Astrocyte (in vitro differentiated cells and primary cell): Measurements from ENCODE around the gene INPP5A. TPM values are rescaled to one million over a fixed set of nuclear protein-coding genes. Genes with fewer than 3 reads are reported as not detected.

Experiments
- DNase-seq: peaks from one replicate; pipeline ENCODE4 v3.0.0-alpha.2; 2010; ENCODE audit warnings: low read depth
- FAIRE-seq: peaks from 2 replicates; lab custom pipeline; 2011; peaks lifted over from hg19 to GRCh38; lab: Jason Lieb, UNC
- H2AFZ ChIP-seq: 2 replicates; pipeline ENCODE4 v1.6.0; 2012; ENCODE audit warnings: low read depth, low read length, inconsistent platforms
- H3K27ac ChIP-seq: 2 replicates; pipeline ENCODE4 v1.5.1; 2011; ENCODE audit warnings: low read depth, low read length, inconsistent platforms
- H3K27me3 ChIP-seq: 2 replicates; pipeline ENCODE4 v1.6.0; 2011; ENCODE audit warnings: low read length, inconsistent platforms; ENCODE audit not compliant: insufficient read depth
- H3K36me3 ChIP-seq: 2 replicates; pipeline ENCODE4 v1.5.1; 2011; ENCODE audit warnings: low read length, inconsistent platforms; ENCODE audit not compliant: insufficient read depth
- H3K4me1 ChIP-seq: 2 replicates; pipeline ENCODE4 v1.5.1; 2011; ENCODE audit warnings: low read length, inconsistent platforms; ENCODE audit not compliant: insufficient read depth
- H3K4me2 ChIP-seq: 2 replicates; pipeline ENCODE4 v1.6.0; 2012; ENCODE audit warnings: low read length, inconsistent platforms
- H3K4me3 ChIP-seq: 2 replicates; pipeline ENCODE4 v1.5.1; 2011; ENCODE audit warnings: low read depth, mild to moderate bottlenecking, low read length, inconsistent platforms; ENCODE audit not compliant: insufficient read depth
- H3K79me2 ChIP-seq: 2 replicates; pipeline ENCODE4 v1.6.0; 2012; ENCODE audit warnings: mild to moderate bottlenecking, low read length, inconsistent platforms; ENCODE audit not compliant: insufficient read depth
- H3K9ac ChIP-seq: 2 replicates; pipeline ENCODE4 v1.6.0; 2012; ENCODE audit warnings: mild to moderate bottlenecking, low read length, inconsistent platforms
- H3K9me3 ChIP-seq: 2 replicates; pipeline ENCODE4 v1.5.1; 2012; ENCODE audit warnings: low read depth, mild to moderate bottlenecking, low read length, inconsistent platforms; ENCODE audit not compliant: insufficient read depth
- H4K20me1 ChIP-seq: 2 replicates; pipeline ENCODE4 v1.6.0; 2012; ENCODE audit warnings: low read length, inconsistent platforms; ENCODE audit not compliant: insufficient read depth
- H3K27ac Mint-ChIP-seq: one replicate; pipeline ENCODE4 v1.8.0; 2021; ENCODE audit warnings: mild to moderate bottlenecking, mixed read lengths; ENCODE audit not compliant: unreplicated experiment
- H3K27me3 Mint-ChIP-seq: one replicate; pipeline ENCODE4 v1.8.0; 2021; ENCODE audit warnings: low read depth, mixed read lengths; ENCODE audit not compliant: unreplicated experiment
- H3K36me3 Mint-ChIP-seq: one replicate; pipeline ENCODE4 v1.8.0; 2021; ENCODE audit warnings: low read depth, mixed read lengths; ENCODE audit not compliant: unreplicated experiment
- H3K4me1 Mint-ChIP-seq: one replicate; pipeline ENCODE4 v1.8.0; 2021; ENCODE audit warnings: low read depth, mixed read lengths; ENCODE audit not compliant: unreplicated experiment
- H3K4me3 Mint-ChIP-seq: one replicate; pipeline ENCODE4 v1.8.0; 2021; ENCODE audit warnings: mild to moderate bottlenecking, moderate library complexity, mixed read lengths; ENCODE audit not compliant: unreplicated experiment
- H3K9me3 Mint-ChIP-seq: one replicate; pipeline ENCODE4 v1.8.0; 2021; ENCODE audit warnings: mild to moderate bottlenecking, mixed read lengths; ENCODE audit not compliant: unreplicated experiment
- EZH2 ChIP-seq: IDR thresholded peaks from 2 replicates; pipeline ENCODE4 v1.6.1; 2012; ENCODE audit warnings: mild to moderate bottlenecking, low read length, inconsistent platforms; ENCODE audit not compliant: insufficient read depth
- total RNA-seq: library from RNA; stranded (reverse); gene quantifications from 2 replicates; pipeline ENCODE4 v1.2.1, GENCODE V29; 2021
- TF ChIP-seq, protein P1 (sequence below): IDR thresholded peaks from 2 replicates; pipeline ENCODE4 v1.5.1; 2011; ENCODE audit warnings: low read depth, mild to moderate bottlenecking, inconsistent platforms, low read length, moderate library complexity; ENCODE audit not compliant: insufficient read depth

The INPP5A gene
- total RNA-seq, 1 donor from 2014 or later = 39.1 TPM

DNA sequence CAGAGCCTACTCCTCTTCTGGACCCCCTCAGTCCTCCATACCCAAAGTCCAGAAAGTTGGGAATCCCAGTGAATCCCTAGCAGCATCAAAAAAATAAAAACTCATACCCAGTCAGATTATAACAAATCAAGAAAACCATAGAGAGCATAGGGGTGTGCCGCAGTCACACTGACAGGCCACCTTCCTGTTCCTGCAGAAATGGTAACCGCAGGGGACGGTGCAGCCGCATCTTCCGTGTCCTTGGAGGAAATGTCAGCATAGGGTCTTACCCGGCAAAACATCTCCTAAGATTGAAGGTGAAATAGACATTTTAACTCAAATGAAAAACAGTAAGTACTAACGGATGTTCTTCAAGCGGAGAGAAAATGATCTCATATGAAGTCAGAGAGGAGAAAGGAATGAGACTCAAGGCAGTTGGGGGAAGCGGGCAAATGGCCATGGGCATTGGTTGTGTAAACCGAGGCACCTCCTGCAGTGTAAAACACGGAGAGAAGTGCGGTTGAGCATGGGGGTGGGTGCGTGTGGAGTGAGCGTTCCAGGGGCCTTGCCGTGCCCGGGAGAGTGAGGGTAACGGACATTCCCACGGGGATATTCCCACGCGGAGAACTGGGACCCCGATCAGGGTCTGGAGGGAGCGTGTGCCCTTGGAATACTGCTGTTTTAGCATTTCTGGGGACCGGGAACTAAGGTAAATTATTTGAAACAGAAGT is 137.6 kb downstream of the INPP5A start:
- H3K4me3 Mint-ChIP-seq = no peak overlapping the region
- DNase-seq = no peak
- H3K27ac ChIP-seq = no peak overlapping the region
- no peak for FAIRE-seq
- H3K36me3 ChIP-seq = no peaks in the 10 kb centered on the region
- H3K4me3 ChIP-seq = no peak overlapping the region
- peaks cover 2% of the 10 kb centered on the region for H3K9me3 Mint-ChIP-seq
- no peak overlapping the region for H3K4me2 ChIP-seq
- H3K27me3 Mint-ChIP-seq = no peaks in the 10 kb centered on the region
- H3K9me3 ChIP-seq = no peaks in the 10 kb centered on the region
- H3K79me2 ChIP-seq = peaks cover 45% of the 10 kb centered on the region
- H3K27ac Mint-ChIP-seq = no peak overlapping the region
- H3K9ac ChIP-seq = no peak overlapping the region
- TF ChIP-seq EZH2 = no peak
- TF ChIP-seq, protein P1, sequence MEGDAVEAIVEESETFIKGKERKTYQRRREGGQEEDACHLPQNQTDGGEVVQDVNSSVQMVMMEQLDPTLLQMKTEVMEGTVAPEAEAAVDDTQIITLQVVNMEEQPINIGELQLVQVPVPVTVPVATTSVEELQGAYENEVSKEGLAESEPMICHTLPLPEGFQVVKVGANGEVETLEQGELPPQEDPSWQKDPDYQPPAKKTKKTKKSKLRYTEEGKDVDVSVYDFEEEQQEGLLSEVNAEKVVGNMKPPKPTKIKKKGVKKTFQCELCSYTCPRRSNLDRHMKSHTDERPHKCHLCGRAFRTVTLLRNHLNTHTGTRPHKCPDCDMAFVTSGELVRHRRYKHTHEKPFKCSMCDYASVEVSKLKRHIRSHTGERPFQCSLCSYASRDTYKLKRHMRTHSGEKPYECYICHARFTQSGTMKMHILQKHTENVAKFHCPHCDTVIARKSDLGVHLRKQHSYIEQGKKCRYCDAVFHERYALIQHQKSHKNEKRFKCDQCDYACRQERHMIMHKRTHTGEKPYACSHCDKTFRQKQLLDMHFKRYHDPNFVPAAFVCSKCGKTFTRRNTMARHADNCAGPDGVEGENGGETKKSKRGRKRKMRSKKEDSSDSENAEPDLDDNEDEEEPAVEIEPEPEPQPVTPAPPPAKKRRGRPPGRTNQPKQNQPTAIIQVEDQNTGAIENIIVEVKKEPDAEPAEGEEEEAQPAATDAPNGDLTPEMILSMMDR = no peak
- peaks cover 22% of the 10 kb centered on the region for H3K36me3 Mint-ChIP-seq
- H3K27me3 ChIP-seq = no peaks in the 10 kb centered on the region
- H3K4me1 Mint-ChIP-seq = no peaks in the 10 kb centered on the region
- H2AFZ ChIP-seq = no peak overlapping the region
- H4K20me1 ChIP-seq = peaks cover 35% of the 10 kb centered on the region
- peaks cover 6% of the 10 kb centered on the region for H3K4me1 ChIP-seq

DNA sequence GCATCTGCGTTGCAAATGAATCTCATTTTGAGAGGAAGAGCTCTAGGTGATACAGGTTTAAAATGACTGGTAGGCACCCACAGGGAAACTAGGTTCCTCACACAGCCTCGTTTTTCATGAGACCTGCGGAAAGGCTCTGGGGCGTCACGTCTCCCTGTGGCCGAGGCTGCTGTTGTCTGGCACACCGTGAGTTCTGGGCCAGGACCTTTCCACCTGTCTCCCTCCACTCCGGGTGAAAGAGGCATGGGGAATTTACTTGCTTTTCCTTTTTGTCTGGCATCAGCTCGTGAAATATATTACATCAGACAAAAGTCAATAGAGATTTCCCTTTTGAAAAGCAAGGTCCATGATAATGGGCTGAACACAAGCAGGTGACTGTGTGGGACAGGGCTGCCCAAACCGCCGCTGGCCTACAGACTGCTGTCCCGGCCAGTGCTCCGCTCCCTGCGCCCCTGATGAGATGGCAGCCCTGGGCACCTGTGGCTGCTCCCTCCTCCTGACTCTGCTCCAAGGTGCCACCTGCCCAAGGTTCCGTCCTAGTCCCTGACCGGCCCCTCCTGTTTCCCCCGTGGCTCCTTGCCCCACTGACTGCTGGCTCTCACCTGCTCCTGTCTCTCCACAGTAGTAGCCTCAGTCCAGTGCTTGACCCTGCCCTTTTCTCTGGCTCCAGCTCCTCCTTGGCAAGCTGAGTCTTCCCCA is 138.8 kb downstream of the INPP5A start:
- no peak overlapping the region for H3K9ac ChIP-seq
- H3K79me2 ChIP-seq = peaks cover 34% of the 10 kb centered on the region
- no peak for FAIRE-seq
- peaks cover 27% of the 10 kb centered on the region for H3K36me3 Mint-ChIP-seq
- TF ChIP-seq, protein P1 = no peak
- TF ChIP-seq EZH2 = no peak
- H3K36me3 ChIP-seq = no peaks in the 10 kb centered on the region
- H3K9me3 ChIP-seq = no peaks in the 10 kb centered on the region
- no peak overlapping the region for H3K4me3 Mint-ChIP-seq
- H2AFZ ChIP-seq = no peak overlapping the region
- no peak for DNase-seq
- H3K4me3 ChIP-seq = no peak overlapping the region
- no peaks in the 10 kb centered on the region for H3K27me3 Mint-ChIP-seq
- H3K4me2 ChIP-seq = no peak overlapping the region
- peaks cover 6% of the 10 kb centered on the region for H3K4me1 ChIP-seq
- no peaks in the 10 kb centered on the region for H3K4me1 Mint-ChIP-seq
- no peak overlapping the region for H3K27ac Mint-ChIP-seq
- peaks cover 2% of the 10 kb centered on the region for H3K9me3 Mint-ChIP-seq
- no peak overlapping the region for H3K27ac ChIP-seq
- H3K27me3 ChIP-seq = no peaks in the 10 kb centered on the region
- peaks cover 34% of the 10 kb centered on the region for H4K20me1 ChIP-seq

DNA sequence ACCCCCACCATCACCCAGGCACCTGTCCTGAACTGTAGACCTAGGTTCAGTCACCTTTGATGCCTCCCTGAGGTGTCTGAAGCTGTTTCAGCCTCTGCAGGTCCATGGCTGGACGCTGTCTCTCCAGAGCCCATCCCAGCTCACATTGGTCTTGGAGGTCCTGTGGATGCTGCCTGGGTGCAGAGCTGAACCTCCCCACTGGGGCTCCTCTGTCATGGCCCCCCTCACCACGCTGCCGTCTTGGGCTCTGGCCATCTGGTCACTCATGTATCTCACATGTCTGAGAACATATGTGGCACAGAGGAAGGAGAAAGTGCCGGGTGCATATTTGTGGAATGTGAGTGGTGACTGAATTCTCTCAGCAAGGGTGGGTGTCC is 139.5 kb downstream of the INPP5A start:
- no peak overlapping the region for H3K4me3 Mint-ChIP-seq
- no peak for FAIRE-seq

More for the DNA sequence above, 139.5 kb downstream of the INPP5A start:
- Histone ChIP-seq H2AFZ (no peak overlapping the region), H3K4me3 (no peak overlapping the region), H3K79me2 (peaks cover 27% of the 10 kb centered on the region), H3K27me3 (no peaks in the 10 kb centered on the region), H3K9me3 (no peaks in the 10 kb centered on the region), H3K4me1 (peaks cover 6% of the 10 kb centered on the region), H3K9ac (no peak overlapping the region), H3K27ac (no peak overlapping the region), H4K20me1 (peaks cover 34% of the 10 kb centered on the region), H3K36me3 (no peaks in the 10 kb centered on the region), H3K4me2 (no peak overlapping the region)
- peaks cover 29% of the 10 kb centered on the region for H3K36me3 Mint-ChIP-seq
- TF ChIP-seq EZH2 = no peak
- TF ChIP-seq, protein P1 = no peak
- H3K9me3 Mint-ChIP-seq = no peaks in the 10 kb centered on the region
- no peak for DNase-seq
- H3K27ac Mint-ChIP-seq = no peak overlapping the region
- H3K27me3 Mint-ChIP-seq = no peaks in the 10 kb centered on the region
- H3K4me1 Mint-ChIP-seq = no peaks in the 10 kb centered on the region
